ENCODE measurements around the gene TNK2. TPM values are rescaled to one million over a fixed set of nuclear protein-coding genes. Genes with fewer than 3 reads are reported as not detected.
"Not testable (repeated sequence)": the region's sequence is repeated elsewhere in the genome, so short reads cannot be mapped to it uniquely, and the experiment has no call there.

TNK2 gene
- total RNA-seq, 5 donors from 2014 or later (not counting 1 experiment from before 2014, with no cell fraction given), result 159 to 198 (median 181) TPM

- peak overlapping the region in 1 of 2 donors; percentile 48 for H3K27ac Mint-ChIP-seq
- not testable (repeated sequence) for H3K36me3 Mint-ChIP-seq
These were observed 43.3 kb upstream of the TNK2 start for GRCh38 chr3:195951443-195952177.

DNA sequence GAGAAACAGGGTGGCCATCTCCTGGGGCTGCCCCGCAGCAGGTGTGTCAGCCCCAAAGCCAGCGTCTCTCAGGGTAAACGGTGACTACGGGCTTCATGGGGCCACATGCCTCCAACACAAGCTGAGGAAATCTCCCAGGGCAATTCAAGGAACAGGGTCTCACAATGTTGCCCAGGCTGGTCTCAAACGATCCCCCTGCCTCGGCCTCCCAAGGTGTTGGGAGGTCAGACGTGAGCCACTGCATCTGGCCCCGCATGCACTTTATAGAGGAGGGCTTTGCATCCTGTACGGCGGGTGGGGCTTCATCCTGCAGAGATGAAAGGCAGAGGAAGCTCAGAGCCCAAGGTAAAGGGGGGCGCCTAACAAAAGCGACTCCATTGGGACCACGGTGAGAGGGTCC is 42.4 kb upstream of the TNK2 start:
- H3K4me3 ChIP-seq (ENCODE audit: control insufficient read depth in 1 of 2, extremely low read depth in 1 of 2, low read length in 1 of 2); H3K9me3 Mint-ChIP-seq; ATAC-seq (replicated peaks in 1 of 4); H3K9me3 ChIP-seq; H3K36me3 ChIP-seq (ENCODE audit: control insufficient read depth in 2 of 2, extremely low read depth in 1 of 2, insufficient read depth in 1 of 2, low read length in 1 of 2); H3K4me1 ChIP-seq (ENCODE audit: control insufficient read depth in 1 of 2, extremely low read depth in 1 of 2, insufficient read depth in 2 of 2, low read length in 2 of 2); POLR2A ChIA-PET; CTCF ChIA-PET; H3K4me3 Mint-ChIP-seq; H3K27me3 Mint-ChIP-seq; H3K27me3 ChIP-seq (replicated peaks in 1 of 2; ENCODE audit: control insufficient read depth in 2 of 2, extremely low read depth in 1 of 2, insufficient read depth in 2 of 2, low read length in 1 of 2); H3K36me3 Mint-ChIP-seq; H3K27ac ChIP-seq (ENCODE audit: low read length): not testable (repeated sequence)
- H3K4me1 Mint-ChIP-seq, result peaks cover 20 to 25% (median 24%) of the 10 kb centered on the region in 3 donors
- WGBS (ENCODE audit: insufficient coverage), result 84% methylated on average over 7 of the region's 13 CpGs
- peak overlapping the region; percentile 13 to 55 for H3K27ac Mint-ChIP-seq
- peak in 2 of 35 experiments; percentile 5 to 11 for DNase-seq

More at GRCh38 chr3:195951443-195952177, 43.3 kb upstream of the TNK2 start:
- DNase-seq; H3K36me3 ChIP-seq (ENCODE audit: control insufficient read depth in 2 of 2, extremely low read depth in 1 of 2, insufficient read depth in 1 of 2, low read length in 1 of 2); ATAC-seq (replicated peaks in 1 of 4); H3K27ac ChIP-seq (ENCODE audit: low read length); H3K9me3 Mint-ChIP-seq; H3K4me3 ChIP-seq (ENCODE audit: control insufficient read depth in 1 of 2, extremely low read depth in 1 of 2, low read length in 1 of 2); H3K27me3 ChIP-seq (replicated peaks in 1 of 2; ENCODE audit: control insufficient read depth in 2 of 2, extremely low read depth in 1 of 2, insufficient read depth in 2 of 2, low read length in 1 of 2); H3K4me3 Mint-ChIP-seq; CTCF ChIA-PET; H3K9me3 ChIP-seq; POLR2A ChIA-PET; H3K4me1 ChIP-seq (ENCODE audit: control insufficient read depth in 1 of 2, extremely low read depth in 1 of 2, insufficient read depth in 2 of 2, low read length in 2 of 2); H3K27me3 Mint-ChIP-seq: not testable (repeated sequence)
- H3K4me1 Mint-ChIP-seq, result peaks cover 22 to 26% (median 25%) of the 10 kb centered on the region in 3 donors
- WGBS (ENCODE audit: insufficient coverage), result 90% methylated on average over 3 of the region's 9 CpGs

DNA sequence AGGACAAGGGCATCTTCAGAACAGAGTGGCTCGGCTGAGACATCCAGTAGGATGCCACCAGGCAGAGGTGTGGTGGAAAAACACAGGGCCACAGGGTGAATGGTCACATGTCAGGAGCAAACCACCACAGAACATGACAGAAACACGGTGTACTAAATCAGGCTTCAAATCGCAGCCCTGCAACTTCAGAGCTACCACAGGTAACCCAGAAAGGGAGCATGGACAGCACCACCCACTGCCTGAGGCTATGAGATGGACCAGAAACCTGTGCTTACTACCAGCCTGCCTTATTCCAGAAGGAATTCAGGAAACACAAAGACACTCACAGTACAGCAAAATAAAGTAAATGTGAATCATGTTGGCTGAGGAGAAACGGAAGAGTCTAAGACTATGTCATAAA is 41.8 kb upstream of the TNK2 start:
- H3K4me3 Mint-ChIP-seq; H3K27ac ChIP-seq (ENCODE audit: low read length); POLR2A ChIA-PET; H3K9me3 ChIP-seq; H3K4me1 ChIP-seq (ENCODE audit: control insufficient read depth in 1 of 2, extremely low read depth in 1 of 2, insufficient read depth in 2 of 2, low read length in 2 of 2); DNase-seq; H3K36me3 ChIP-seq (ENCODE audit: control insufficient read depth in 2 of 2, extremely low read depth in 1 of 2, insufficient read depth in 1 of 2, low read length in 1 of 2); H3K27me3 ChIP-seq (replicated peaks in 1 of 2; ENCODE audit: control insufficient read depth in 2 of 2, extremely low read depth in 1 of 2, insufficient read depth in 2 of 2, low read length in 1 of 2); H3K36me3 Mint-ChIP-seq; H3K4me3 ChIP-seq (ENCODE audit: control insufficient read depth in 1 of 2, extremely low read depth in 1 of 2, low read length in 1 of 2); CTCF ChIA-PET; ATAC-seq (replicated peaks in 1 of 4); H3K27me3 Mint-ChIP-seq; H3K9me3 Mint-ChIP-seq: not testable (repeated sequence)
- Mint-ChIP-seq H3K27ac (peak overlapping the region; percentile 13 to 55), H3K4me1 (peaks cover 17 to 22% (median 21%) of the 10 kb centered on the region in 3 donors)
- WGBS (ENCODE audit: insufficient coverage), result no CpG with 5 or more reads among the region's 4 CpGs

DNA sequence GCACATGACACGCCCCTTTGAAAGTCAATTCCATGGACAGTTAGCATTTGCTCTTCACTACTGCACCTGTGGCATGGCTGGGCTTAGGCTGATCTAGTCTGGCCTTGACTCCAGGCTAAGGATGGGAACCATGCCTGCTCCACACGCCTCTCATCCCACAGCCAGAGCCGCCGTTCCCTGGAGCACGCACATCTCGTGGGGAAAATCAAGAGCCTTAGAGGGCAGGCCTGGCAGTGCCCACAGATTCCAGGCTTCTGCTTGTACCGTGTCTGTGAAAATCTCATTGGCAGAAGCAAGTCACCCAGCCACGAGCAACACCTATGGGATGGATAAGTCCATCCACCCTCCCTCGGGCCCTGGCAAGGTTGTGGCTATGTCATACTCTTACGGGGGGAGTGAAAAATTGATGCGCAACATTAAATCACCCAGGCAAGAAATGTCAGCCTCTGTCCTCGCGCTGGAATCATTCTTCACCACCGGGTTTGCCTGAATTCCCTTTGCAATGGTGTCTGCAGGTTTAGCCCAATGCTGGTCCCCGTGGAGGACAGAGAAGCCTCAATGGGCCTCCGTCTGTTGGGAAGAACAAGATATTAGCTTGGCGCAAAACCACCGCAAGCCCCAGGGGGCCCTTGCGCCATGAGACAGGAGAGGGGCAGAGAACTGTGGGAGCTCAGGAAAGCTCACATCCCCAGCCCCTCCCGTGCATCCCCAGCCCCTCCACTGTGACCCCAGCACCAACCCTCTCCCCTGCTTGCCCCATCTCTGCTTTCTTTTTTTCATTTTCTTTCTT is 38.8 kb upstream of the TNK2 start:
- Mint-ChIP-seq H3K36me3 (peaks cover 23% of the 10 kb centered on the region), H3K4me1 (peaks cover 20 to 29% (median 20%) of the 10 kb centered on the region in 3 donors)
- H3K36me3 ChIP-seq (ENCODE audit: control insufficient read depth in 2 of 2, extremely low read depth in 1 of 2, insufficient read depth in 1 of 2, low read length in 1 of 2); H3K27me3 ChIP-seq (replicated peaks in 1 of 2; ENCODE audit: control insufficient read depth in 2 of 2, extremely low read depth in 1 of 2, insufficient read depth in 2 of 2, low read length in 1 of 2); H3K9me3 Mint-ChIP-seq; DNase-seq; H3K27me3 Mint-ChIP-seq; H3K4me3 Mint-ChIP-seq; H3K4me3 ChIP-seq (ENCODE audit: control insufficient read depth in 1 of 2, extremely low read depth in 1 of 2, low read length in 1 of 2); CTCF ChIA-PET; H3K27ac ChIP-seq (ENCODE audit: low read length); POLR2A ChIA-PET; H3K4me1 ChIP-seq (ENCODE audit: control insufficient read depth in 1 of 2, extremely low read depth in 1 of 2, insufficient read depth in 2 of 2, low read length in 2 of 2); ATAC-seq (replicated peaks in 1 of 4); H3K9me3 ChIP-seq; H3K27ac Mint-ChIP-seq: not testable (repeated sequence)
- 92% methylated on average over 7 of the region's 20 CpGs for WGBS (ENCODE audit: insufficient coverage)

GRCh38 chr3:195941265-195941815 is 33.0 kb upstream of the TNK2 start:
- H3K27me3 ChIP-seq (replicated peaks in 1 of 2; ENCODE audit: control insufficient read depth in 2 of 2, extremely low read depth in 1 of 2, insufficient read depth in 2 of 2, low read length in 1 of 2); H3K27ac ChIP-seq (ENCODE audit: low read length); H3K4me3 ChIP-seq (ENCODE audit: control insufficient read depth in 1 of 2, extremely low read depth in 1 of 2, low read length in 1 of 2); H3K9me3 ChIP-seq; H3K27me3 Mint-ChIP-seq; H3K9me3 Mint-ChIP-seq; POLR2A ChIA-PET; ATAC-seq (replicated peaks in 1 of 4); DNase-seq; H3K27ac Mint-ChIP-seq; H3K36me3 ChIP-seq (ENCODE audit: control insufficient read depth in 2 of 2, extremely low read depth in 1 of 2, insufficient read depth in 1 of 2, low read length in 1 of 2); H3K4me1 ChIP-seq (ENCODE audit: control insufficient read depth in 1 of 2, extremely low read depth in 1 of 2, insufficient read depth in 2 of 2, low read length in 2 of 2); H3K4me3 Mint-ChIP-seq: not testable (repeated sequence)
- CTCF ChIA-PET, result interaction anchor here in 1 of 2 donors (0.6 to 0.8 kb wide), 2 partner anchors 63 to 744 kb away, joined by 3 read pairs; no protein-coding TSS in a partner anchor
- peaks cover 0 to 16% (median 4%) of the 10 kb centered on the region in 3 donors for H3K4me1 Mint-ChIP-seq
- 98% methylated on average over 15 of the region's 27 CpGs for WGBS (ENCODE audit: insufficient coverage)
- H3K36me3 Mint-ChIP-seq, result peaks cover 30% of the 10 kb centered on the region

DNA sequence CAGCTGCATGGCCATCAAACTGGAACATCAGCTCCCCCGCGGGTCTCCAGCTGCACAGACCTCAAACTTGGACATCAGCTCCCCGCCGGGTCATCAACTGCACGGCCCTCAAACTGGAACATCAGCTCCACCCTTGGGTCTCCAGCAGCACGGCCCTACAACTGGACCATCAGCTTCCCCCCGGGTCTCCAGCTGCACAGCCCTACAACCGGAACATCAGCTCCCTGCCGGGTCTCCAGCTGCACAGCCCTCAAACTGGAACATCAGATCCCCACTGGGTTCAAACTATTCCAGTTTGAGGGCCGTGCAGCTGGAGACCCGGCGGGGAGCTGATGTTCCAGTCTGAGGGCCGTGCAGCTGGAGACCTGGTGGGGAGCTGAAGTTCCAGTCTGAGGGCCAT is 32.5 kb upstream of the TNK2 start:
- H3K27ac Mint-ChIP-seq; H3K9me3 ChIP-seq; H3K27me3 Mint-ChIP-seq; H3K9me3 Mint-ChIP-seq; POLR2A ChIA-PET; DNase-seq; H3K4me3 ChIP-seq (ENCODE audit: control insufficient read depth in 1 of 2, extremely low read depth in 1 of 2, low read length in 1 of 2); H3K36me3 ChIP-seq (ENCODE audit: control insufficient read depth in 2 of 2, extremely low read depth in 1 of 2, insufficient read depth in 1 of 2, low read length in 1 of 2); H3K4me1 ChIP-seq (ENCODE audit: control insufficient read depth in 1 of 2, extremely low read depth in 1 of 2, insufficient read depth in 2 of 2, low read length in 2 of 2); H3K27ac ChIP-seq (ENCODE audit: low read length); ATAC-seq (replicated peaks in 1 of 4); H3K4me3 Mint-ChIP-seq; H3K27me3 ChIP-seq (replicated peaks in 1 of 2; ENCODE audit: control insufficient read depth in 2 of 2, extremely low read depth in 1 of 2, insufficient read depth in 2 of 2, low read length in 1 of 2): not testable (repeated sequence)
- Mint-ChIP-seq H3K36me3 (peaks cover 30% of the 10 kb centered on the region), H3K4me1 (peaks cover 0 to 16% (median 4%) of the 10 kb centered on the region in 3 donors)
- 91% methylated on average over 13 of the region's 13 CpGs for WGBS (ENCODE audit: insufficient coverage)
- CTCF ChIA-PET, result interaction anchor here in 1 of 2 donors (0.6 to 0.8 kb wide), 2 partner anchors 63 to 745 kb away, joined by 3 read pairs; no protein-coding TSS in a partner anchor

Measured in T-cell (primary cell).